CD4-positive, CD25-positive, alpha-beta regulatory T cell (primary cell): ENCODE data around the gene CDH12. TPM values are rescaled to one million over a fixed set of nuclear protein-coding genes. Genes with fewer than 3 reads are reported as not detected.
"Not testable (repeated sequence)": the region's sequence is repeated elsewhere in the genome, so short reads cannot be mapped to it uniquely, and the experiment has no call there.

Experiments
- ATAC-seq, 2 donors: fragments of 150-1000 bp; cut with Tn5 transposase; one replicate each; pipeline ENCODE4 v1.10.0; 2021; ENCODE audit warnings: low read depth in 2 of 2, moderate number of reproducible peaks in 2 of 2, moderate library complexity in 1 of 2
- DNase-seq, 3 donors: peaks; one replicate each; pipeline versions ENCODE4 v3.0.0 to v3.0.0-alpha.2; 2012 to 2022; ENCODE audit warnings: mixed read lengths in 1 of 3
- H3K27ac ChIP-seq: one replicate; pipeline ENCODE4 v1.7.0; 2013; ENCODE audit warnings: mild to moderate bottlenecking, low read length; ENCODE audit not compliant: insufficient read depth, poor library complexity, severe bottlenecking
- H3K27me3 ChIP-seq: one replicate; pipeline ENCODE4 v1.7.0; 2013; ENCODE audit warnings: low read length; ENCODE audit not compliant: control insufficient read depth, insufficient read depth
- H3K36me3 ChIP-seq: one replicate; pipeline ENCODE4 v1.7.0; 2013; ENCODE audit warnings: mild to moderate bottlenecking, low read length, moderate library complexity; ENCODE audit not compliant: control insufficient read depth, insufficient read depth
- H3K4me1 ChIP-seq: 2 replicates; pipeline ENCODE4 v1.7.0; 2013; ENCODE audit warnings: mild to moderate bottlenecking, low read length; ENCODE audit not compliant: insufficient read depth, control insufficient read depth, poor library complexity, severe bottlenecking
- H3K4me3 ChIP-seq: one replicate; pipeline ENCODE4 v1.7.0; 2013; ENCODE audit warnings: low read depth, mild to moderate bottlenecking, low read length, moderate library complexity
- H3K9me3 ChIP-seq, 2 experiments: 1 replicate in 1 of 2; 2 replicates in 1 of 2; pipeline ENCODE4 v1.7.0; 2013; ENCODE audit warnings: low read length in 2 of 2, mild to moderate bottlenecking in 1 of 2, moderate library complexity in 1 of 2; ENCODE audit not compliant: control insufficient read depth in 2 of 2
- H3K27ac Mint-ChIP-seq, 3 donors: one replicate each; pipeline ENCODE4 v1.8.0; 2020 to 2022; ENCODE audit warnings: mild to moderate bottlenecking in 3 of 3, mixed read lengths in 3 of 3, moderate library complexity in 2 of 3
- H3K27me3 Mint-ChIP-seq: one replicate; pipeline ENCODE4 v1.8.0; 2022; ENCODE audit warnings: mild to moderate bottlenecking, mixed read lengths
- H3K36me3 Mint-ChIP-seq: one replicate; pipeline ENCODE4 v1.8.0; 2020; ENCODE audit warnings: mixed read lengths
- H3K4me1 Mint-ChIP-seq, 4 donors: one replicate each; pipeline ENCODE4 v1.8.0; 2020 to 2022; ENCODE audit warnings: mixed read lengths in 4 of 4, mild to moderate bottlenecking in 1 of 4
- H3K4me3 Mint-ChIP-seq, 4 donors: one replicate each; pipeline ENCODE4 v1.8.0; 2020 to 2022; ENCODE audit warnings: mild to moderate bottlenecking in 4 of 4, mixed read lengths in 4 of 4, moderate library complexity in 3 of 4
- H3K9me3 Mint-ChIP-seq, 7 donors: one replicate each; pipeline ENCODE4 v1.8.0; 2020 to 2022; ENCODE audit warnings: mixed read lengths in 7 of 7, mild to moderate bottlenecking in 3 of 7, moderate library complexity in 2 of 7
- polyA plus RNA-seq, 4 donors: library from polyadenylated mRNA; unstranded; fragments of 300-500 nt; fragmentation: Illumina TruSeq; gene quantifications; one replicate each; pipeline ENCODE4 v1.2.3, GENCODE V29; 2021
- total RNA-seq: library from RNA; stranded (reverse); gene quantifications from one replicate; pipeline ENCODE4 v1.2.3, GENCODE V29; 2022

The CDH12 gene
- total and polyA plus RNA-seq, 5 donors from 2014 or later = not detected

DNA sequence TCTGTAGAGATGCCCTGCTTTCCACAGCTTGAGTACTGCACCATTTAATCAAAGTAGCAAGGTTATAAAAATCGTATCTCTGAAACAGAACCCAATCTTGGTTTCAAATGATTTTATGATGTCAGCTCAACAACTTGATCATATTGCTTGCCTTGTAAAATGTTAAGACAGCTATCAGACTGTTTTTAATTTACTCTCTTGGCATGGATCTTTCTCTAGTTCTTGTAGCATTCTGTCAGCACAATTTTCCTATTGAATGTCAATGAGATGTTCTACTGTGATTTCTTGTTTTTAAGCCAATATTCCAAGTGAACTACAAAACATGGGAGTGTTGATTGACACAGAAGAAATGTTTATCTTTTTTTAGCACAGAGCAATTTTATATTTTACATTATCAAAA, 313.4 kb downstream of the CDH12 start:
- DNase-seq (no peak), ATAC-seq (no peak)
- no peaks in the 10 kb centered on the region for H3K4me1 Mint-ChIP-seq
- Histone ChIP-seq H3K4me1 (no peaks in the 10 kb centered on the region), H3K36me3 (no peaks in the 10 kb centered on the region), H3K9me3 (peaks cover 0 to 12% of the 10 kb centered on the region in 2 experiments), H3K27me3 (no peaks in the 10 kb centered on the region), H3K4me3 (no peak overlapping the region), H3K27ac (no peak overlapping the region)
- H3K27me3 Mint-ChIP-seq = no peaks in the 10 kb centered on the region
- no peak overlapping the region for H3K4me3 Mint-ChIP-seq
- H3K9me3 Mint-ChIP-seq = peaks cover 0 to 15% (median 4%) of the 10 kb centered on the region in 7 donors
- H3K27ac Mint-ChIP-seq = no peak overlapping the region
- no peaks in the 10 kb centered on the region for H3K36me3 Mint-ChIP-seq

DNA sequence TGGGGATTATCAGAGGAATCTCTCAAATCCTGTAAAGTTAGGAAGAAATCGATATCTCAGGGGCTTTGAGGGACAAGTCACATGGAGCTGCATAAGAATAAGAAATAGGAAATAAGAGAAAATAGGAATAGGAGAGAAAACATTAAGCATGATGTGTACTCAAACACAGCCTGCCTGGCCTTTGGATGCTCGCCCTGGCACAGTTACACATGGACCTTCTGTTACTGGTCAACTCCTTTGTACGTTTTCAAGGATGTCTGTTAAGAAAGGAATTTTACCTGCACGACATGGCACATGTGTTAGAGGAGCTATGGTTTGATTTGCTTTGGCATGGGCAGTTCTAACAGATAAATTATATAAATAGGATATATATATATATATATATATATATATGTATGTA, 321.2 kb downstream of the CDH12 start:
- Histone ChIP-seq H3K9me3 (peaks cover 4 to 21% of the 10 kb centered on the region in 2 experiments), H3K36me3 (no peaks in the 10 kb centered on the region), H3K27ac (no peak overlapping the region), H3K4me3 (no peak overlapping the region), H3K4me1 (no peaks in the 10 kb centered on the region), H3K27me3 (no peaks in the 10 kb centered on the region)
- Mint-ChIP-seq H3K27me3 (no peaks in the 10 kb centered on the region), H3K9me3 (peaks cover 0 to 6% (median 5%) of the 10 kb centered on the region in 7 donors), H3K27ac (no peak overlapping the region), H3K36me3 (no peaks in the 10 kb centered on the region), H3K4me3 (no peak overlapping the region), H3K4me1 (no peaks in the 10 kb centered on the region)
- ATAC-seq (no peak), DNase-seq (no peak)

DNA sequence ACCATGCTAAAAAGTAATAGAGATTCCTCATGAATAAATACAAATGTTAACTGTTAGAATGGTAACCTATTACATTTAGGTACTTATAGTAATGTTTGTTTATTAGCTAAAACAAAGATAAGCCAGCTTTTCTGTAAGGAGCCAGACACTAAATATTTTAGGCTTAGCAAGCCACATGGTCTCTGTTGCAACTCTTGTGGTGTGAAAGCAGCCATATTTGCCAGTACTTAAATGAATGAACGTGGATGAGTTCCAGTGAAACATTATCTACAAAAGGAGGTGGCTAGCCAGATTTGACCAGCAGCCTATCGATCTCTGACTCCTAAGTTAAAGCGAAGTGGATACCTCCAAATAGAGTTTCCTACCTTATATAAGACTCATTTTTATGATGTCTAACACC, 331.6 kb downstream of the CDH12 start:
- Mint-ChIP-seq H3K9me3 (peaks cover 7 to 18% (median 12%) of the 10 kb centered on the region in 7 donors), H3K4me1 (no peaks in the 10 kb centered on the region), H3K27ac (no peak overlapping the region), H3K4me3 (no peak overlapping the region), H3K36me3 (no peaks in the 10 kb centered on the region), H3K27me3 (no peaks in the 10 kb centered on the region)
- no peak overlapping the region for H3K27ac ChIP-seq
- ATAC-seq (no peak), DNase-seq (no peak)
- H3K36me3 ChIP-seq = no peaks in the 10 kb centered on the region
- H3K27me3 ChIP-seq = no peaks in the 10 kb centered on the region
- H3K4me1 ChIP-seq = no peaks in the 10 kb centered on the region
- no peak overlapping the region for H3K4me3 ChIP-seq
- no peaks in the 10 kb centered on the region for H3K9me3 ChIP-seq

DNA sequence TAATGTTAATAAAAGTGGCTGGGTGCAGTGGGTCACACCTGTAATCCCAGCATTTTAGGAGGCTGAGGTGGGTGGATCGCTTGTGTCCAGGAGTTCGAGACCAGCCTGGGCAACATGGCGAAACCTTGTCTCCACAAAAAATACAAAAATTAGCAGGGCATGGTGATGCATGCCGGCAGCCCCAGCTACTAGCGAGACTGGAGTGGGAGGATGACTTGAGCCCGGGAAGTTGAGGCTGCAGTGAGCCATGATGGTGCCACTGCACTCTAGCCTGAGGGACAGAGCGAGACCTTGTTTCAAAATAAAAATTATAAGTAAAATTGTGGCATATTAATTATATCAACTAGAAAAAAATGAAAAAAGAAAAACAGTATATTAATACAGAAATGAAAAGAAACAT, 336.6 kb downstream of the CDH12 start:
- H3K36me3 ChIP-seq, ATAC-seq, H3K9me3 ChIP-seq, H3K27me3 ChIP-seq, H3K27ac ChIP-seq, DNase-seq, H3K27ac Mint-ChIP-seq, H3K4me1 Mint-ChIP-seq, H3K4me3 Mint-ChIP-seq, H3K36me3 Mint-ChIP-seq, H3K4me3 ChIP-seq, H3K4me1 ChIP-seq, H3K27me3 Mint-ChIP-seq: not testable (repeated sequence)
- peaks cover 3 to 13% (median 5%) of the 10 kb centered on the region in 7 donors for H3K9me3 Mint-ChIP-seq

DNA sequence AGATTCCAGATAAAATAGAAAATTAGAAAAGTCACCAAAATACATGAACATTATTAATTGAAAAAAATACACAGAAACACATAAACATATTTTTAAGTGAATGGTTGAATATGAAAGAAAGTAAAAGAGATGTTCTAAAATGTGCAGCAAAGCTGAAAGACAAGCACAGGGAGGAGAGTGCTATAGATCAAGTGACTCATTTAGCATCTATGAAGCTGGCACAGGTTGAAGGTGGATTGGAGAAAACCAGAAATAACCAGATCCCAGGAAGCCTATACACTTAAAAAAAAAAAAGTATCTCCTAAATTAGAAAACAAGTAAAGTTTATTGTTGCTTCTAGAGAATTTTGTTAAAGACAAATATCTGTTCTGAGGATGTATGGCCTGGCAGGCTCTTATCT, 338.9 kb downstream of the CDH12 start:
- Histone ChIP-seq H3K36me3 (no peaks in the 10 kb centered on the region), H3K9me3 (no peaks in the 10 kb centered on the region), H3K27ac (no peak overlapping the region), H3K4me1 (no peaks in the 10 kb centered on the region), H3K27me3 (no peaks in the 10 kb centered on the region), H3K4me3 (no peak overlapping the region)
- DNase-seq (no peak), ATAC-seq (no peak)
- H3K27ac Mint-ChIP-seq = no peak overlapping the region
- H3K4me1 Mint-ChIP-seq = no peaks in the 10 kb centered on the region
- peaks cover 2 to 12% (median 8%) of the 10 kb centered on the region in 7 donors for H3K9me3 Mint-ChIP-seq
- H3K36me3 Mint-ChIP-seq = no peaks in the 10 kb centered on the region
- no peaks in the 10 kb centered on the region for H3K27me3 Mint-ChIP-seq
- H3K4me3 Mint-ChIP-seq = no peak overlapping the region

DNA sequence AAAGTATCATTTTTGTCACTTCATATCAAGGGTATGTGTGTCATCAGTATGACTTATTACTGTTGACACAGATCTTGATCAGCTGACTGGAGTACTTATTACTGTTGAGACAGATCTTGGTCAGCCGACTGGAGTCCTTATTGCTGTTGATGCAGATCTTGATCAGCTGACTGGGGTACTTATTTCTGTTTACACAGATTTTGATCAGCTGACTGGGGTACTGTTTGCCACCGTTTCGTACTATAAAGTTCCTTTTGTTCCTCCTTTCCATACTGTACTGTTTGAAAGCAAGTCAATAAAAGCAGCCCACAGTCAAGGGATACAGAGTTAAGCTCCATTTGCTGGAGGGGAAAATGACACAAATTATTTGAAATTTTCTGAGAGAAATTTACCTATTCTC, 347.3 kb downstream of the CDH12 start:
- no peak overlapping the region for H3K27ac Mint-ChIP-seq
- no peaks in the 10 kb centered on the region for H3K36me3 Mint-ChIP-seq
- H3K27me3 Mint-ChIP-seq = no peaks in the 10 kb centered on the region

DNA sequence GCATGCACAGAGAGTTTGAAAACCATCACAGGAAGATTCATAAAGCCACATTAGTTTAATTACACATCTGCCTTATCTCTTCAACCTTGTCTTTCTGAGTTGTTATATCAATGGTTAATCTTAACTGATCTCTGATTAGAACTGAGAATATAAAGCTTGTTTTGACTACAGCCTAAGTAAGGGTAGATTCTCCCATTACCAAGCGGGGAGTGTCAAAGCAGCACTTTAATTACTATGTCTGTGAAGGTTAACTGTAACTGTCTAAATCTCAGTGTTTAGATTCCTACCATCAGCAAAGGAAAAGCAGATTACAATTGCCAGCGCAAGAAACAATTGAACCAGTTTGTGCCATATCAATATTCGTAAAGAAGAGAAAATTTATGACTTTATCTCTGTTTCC, 348.7 kb downstream of the CDH12 start:
- Histone ChIP-seq H3K4me1 (no peaks in the 10 kb centered on the region), H3K36me3 (no peaks in the 10 kb centered on the region), H3K27me3 (no peaks in the 10 kb centered on the region), H3K9me3 (no peaks in the 10 kb centered on the region), H3K27ac (no peak overlapping the region), H3K4me3 (no peak overlapping the region)
- ATAC-seq (no peak), DNase-seq (no peak)
- Mint-ChIP-seq H3K4me1 (peaks cover 0 to 4% (median 0%) of the 10 kb centered on the region in 4 donors), H3K9me3 (peaks cover 4 to 38% (median 9%) of the 10 kb centered on the region in 7 donors), H3K36me3 (no peaks in the 10 kb centered on the region), H3K4me3 (no peak overlapping the region), H3K27me3 (no peaks in the 10 kb centered on the region), H3K27ac (no peak overlapping the region)

More for the DNA sequence above, 347.3 kb downstream of the CDH12 start:
- Histone ChIP-seq H3K4me3 (no peak overlapping the region), H3K9me3 (no peaks in the 10 kb centered on the region), H3K27me3 (no peaks in the 10 kb centered on the region), H3K36me3 (no peaks in the 10 kb centered on the region), H3K4me1 (no peaks in the 10 kb centered on the region), H3K27ac (no peak overlapping the region)
- no peak overlapping the region for H3K4me3 Mint-ChIP-seq
- H3K9me3 Mint-ChIP-seq = peaks cover 4 to 34% (median 9%) of the 10 kb centered on the region in 7 donors
- H3K4me1 Mint-ChIP-seq = peaks cover 0 to 4% (median 0%) of the 10 kb centered on the region in 4 donors
- ATAC-seq = no peak
- no peak for DNase-seq

DNA sequence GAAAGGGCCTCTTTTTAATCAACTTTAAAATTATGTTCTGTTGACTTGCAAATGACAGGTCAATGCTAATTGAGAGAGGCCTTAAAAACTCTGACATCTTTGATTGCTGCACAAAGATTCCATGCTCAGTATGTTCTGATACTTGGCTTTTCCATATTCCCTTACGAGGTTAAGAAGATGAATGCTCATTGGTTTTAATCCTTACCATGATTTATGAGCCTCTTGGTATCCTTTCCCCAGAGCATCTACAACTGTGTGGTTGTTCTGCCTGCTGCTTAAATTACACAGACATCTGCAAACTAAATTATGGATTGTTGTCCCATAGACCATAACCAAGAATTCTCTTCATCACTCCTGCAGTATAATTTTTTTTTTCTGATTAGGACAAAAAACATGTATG, 352.6 kb downstream of the CDH12 start:
- H3K27me3 ChIP-seq = no peaks in the 10 kb centered on the region
- no peak overlapping the region for H3K27ac Mint-ChIP-seq
- no peak overlapping the region for H3K4me3 ChIP-seq
- H3K4me3 Mint-ChIP-seq = no peak overlapping the region
- no peaks in the 10 kb centered on the region for H3K27me3 Mint-ChIP-seq
- no peaks in the 10 kb centered on the region for H3K36me3 Mint-ChIP-seq
- H3K9me3 Mint-ChIP-seq = peaks cover 0 to 29% (median 10%) of the 10 kb centered on the region in 7 donors
- H3K36me3 ChIP-seq = no peaks in the 10 kb centered on the region
- no peaks in the 10 kb centered on the region for H3K4me1 ChIP-seq
- DNase-seq = no peak
- no peak overlapping the region for H3K27ac ChIP-seq
- H3K4me1 Mint-ChIP-seq = no peaks in the 10 kb centered on the region
- ATAC-seq = no peak
- peaks cover 2 to 6% of the 10 kb centered on the region in 2 experiments for H3K9me3 ChIP-seq
